ENCODE data around the gene EMILIN2.

DNA sequence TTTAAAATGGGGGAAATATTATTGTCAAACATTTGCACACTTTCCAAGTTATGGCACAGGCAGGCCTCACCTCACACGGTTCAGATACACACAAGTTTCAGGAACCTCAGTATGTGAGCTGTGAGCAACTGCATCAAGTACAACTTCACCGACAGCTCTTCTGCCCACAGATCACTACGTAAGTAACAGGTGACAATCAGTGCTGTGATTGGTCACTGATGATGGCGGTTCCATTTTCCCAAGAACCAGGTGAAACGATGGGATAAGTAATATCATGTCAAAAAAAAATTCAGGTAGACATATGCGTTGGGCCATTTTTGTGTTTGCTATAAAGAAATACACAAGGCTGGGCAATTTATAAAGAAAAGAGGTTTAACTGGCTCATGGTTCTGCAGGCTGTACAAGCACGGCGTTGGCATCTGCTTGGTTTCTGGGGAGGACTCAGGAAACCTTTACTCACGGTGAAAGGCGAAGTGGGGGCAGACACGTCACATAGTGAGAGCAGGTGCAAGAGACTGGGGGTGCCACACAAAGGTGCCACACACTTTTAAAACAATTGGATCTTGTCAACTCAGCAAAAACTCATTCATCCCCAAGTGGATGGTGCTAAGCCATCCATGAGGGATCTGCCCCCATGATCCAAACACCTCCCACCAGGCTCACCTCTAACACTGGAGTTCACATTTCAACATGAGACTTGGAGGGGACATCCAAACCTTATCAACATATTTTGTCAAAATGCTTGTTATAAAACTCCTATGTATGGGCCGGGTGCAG, 108.3 kb downstream of the EMILIN2 start:
- TF ChIP-seq POLR2AphosphoS5 (IDR thresholded peaks at IDR 0.05; ENCODE audit: low read depth, low read length), result no peak
- no peak for TF ChIP-seq BHLHE40 (IDR thresholded peaks at IDR 0.05; ENCODE audit: low read length)
- TF ChIP-seq JUN (CRISPR knock-in tag; IDR thresholded peaks at IDR 0.05), result no peak
- TF ChIP-seq, protein P1, sequence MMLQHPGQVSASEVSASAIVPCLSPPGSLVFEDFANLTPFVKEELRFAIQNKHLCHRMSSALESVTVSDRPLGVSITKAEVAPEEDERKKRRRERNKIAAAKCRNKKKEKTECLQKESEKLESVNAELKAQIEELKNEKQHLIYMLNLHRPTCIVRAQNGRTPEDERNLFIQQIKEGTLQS (CRISPR knock-in tag; IDR thresholded peaks at IDR 0.05), result no peak

All from HepG2 (cell line).